ENCODE data around the gene PTTG1IP.

PTTG1IP gene

DNA sequence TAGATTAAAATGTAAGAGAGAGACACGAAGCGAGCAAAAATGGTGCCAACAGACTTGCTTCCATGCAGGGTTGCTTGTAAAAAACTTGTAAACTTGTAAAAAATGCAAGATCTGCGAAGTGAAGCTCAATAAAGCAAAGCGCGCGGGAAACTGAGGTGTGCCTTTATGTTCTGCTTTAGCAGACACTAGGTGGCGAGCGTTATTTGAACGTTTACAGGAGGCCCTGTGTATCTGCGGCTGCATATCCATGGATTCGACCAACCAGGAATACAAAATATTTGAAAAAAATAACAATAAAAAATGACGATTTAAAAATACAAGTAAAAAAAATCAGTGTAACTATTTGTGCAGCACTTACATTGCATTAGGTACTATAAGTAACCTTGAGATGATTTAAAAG lies 73.4 kb downstream of the PTTG1IP start:
- Histone ChIP-seq H3K9me3 (ENCODE audit: low read depth, low read length) (no peaks in the 10 kb centered on the region), H3K4me3 (peak overlapping the region; percentile 89), H3K36me3 (ENCODE audit: insufficient read depth, low read length) (peaks cover 74% of the 10 kb centered on the region), H3K27ac (peak overlapping the region; percentile 81), H3K9ac (ENCODE audit: insufficient read length) (peak overlapping the region; percentile 98)
- TF ChIP-seq FOXP2 (optimal IDR thresholded peaks at IDR 0.05; ENCODE audit: control extremely low read depth, extremely low read length, insufficient read depth): no peak
- TF ChIP-seq POLR2AphosphoS5 (IDR thresholded peaks at IDR 0.05; ENCODE audit: borderline replicate concordance, low read depth, low read length): no peak
- no peak for TF ChIP-seq EZH2 (IDR thresholded peaks at IDR 0.05)
- DNase-seq (ENCODE audit: low read depth, low spot score): peak; percentile 48

DNA sequence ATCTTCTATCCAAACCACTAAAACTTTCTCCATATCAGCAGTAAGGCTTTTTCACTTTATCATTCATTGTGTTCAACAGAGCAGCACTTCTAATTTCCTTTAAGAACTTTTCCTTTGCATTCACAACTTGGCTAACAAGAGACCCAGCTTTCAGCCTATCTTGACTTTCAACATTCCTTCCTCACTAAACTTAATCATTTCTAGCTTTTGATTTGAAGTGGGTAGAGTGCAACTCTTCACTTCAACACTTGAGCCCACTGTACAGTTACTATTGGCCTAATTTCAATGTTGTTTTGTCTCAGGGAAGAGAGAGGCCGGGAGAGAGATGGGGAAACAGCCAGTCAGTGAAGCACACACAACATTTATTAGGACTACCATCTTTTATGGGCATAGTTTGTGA lies 73.8 kb downstream of the PTTG1IP start:
- TF ChIP-seq EZH2 (IDR thresholded peaks at IDR 0.05) (no peak), POLR2AphosphoS5 (IDR thresholded peaks at IDR 0.05; ENCODE audit: borderline replicate concordance, low read depth, low read length) (no peak), FOXP2 (optimal IDR thresholded peaks at IDR 0.05; ENCODE audit: control extremely low read depth, extremely low read length, insufficient read depth) (no peak)
- Histone ChIP-seq H3K9me3 (ENCODE audit: low read depth, low read length) (no peaks in the 10 kb centered on the region), H3K9ac (ENCODE audit: insufficient read length) (peak overlapping the region; percentile 98), H3K27ac (peak overlapping the region; percentile 81), H3K4me3 (peak overlapping the region; percentile 89), H3K36me3 (ENCODE audit: insufficient read depth, low read length) (peaks cover 74% of the 10 kb centered on the region)
- no peak for DNase-seq (ENCODE audit: low read depth, low spot score)
